ENCODE results near the gene FOXB2. TPM values are rescaled to one million over a fixed set of nuclear protein-coding genes. Genes with fewer than 3 reads are reported as not detected.
A peak's percentile ranks its signal among the peaks of the same experiment; 100 is the strongest.

FOXB2 gene
- total RNA-seq, 1 experiment from 2014 or later = not detected

DNA sequence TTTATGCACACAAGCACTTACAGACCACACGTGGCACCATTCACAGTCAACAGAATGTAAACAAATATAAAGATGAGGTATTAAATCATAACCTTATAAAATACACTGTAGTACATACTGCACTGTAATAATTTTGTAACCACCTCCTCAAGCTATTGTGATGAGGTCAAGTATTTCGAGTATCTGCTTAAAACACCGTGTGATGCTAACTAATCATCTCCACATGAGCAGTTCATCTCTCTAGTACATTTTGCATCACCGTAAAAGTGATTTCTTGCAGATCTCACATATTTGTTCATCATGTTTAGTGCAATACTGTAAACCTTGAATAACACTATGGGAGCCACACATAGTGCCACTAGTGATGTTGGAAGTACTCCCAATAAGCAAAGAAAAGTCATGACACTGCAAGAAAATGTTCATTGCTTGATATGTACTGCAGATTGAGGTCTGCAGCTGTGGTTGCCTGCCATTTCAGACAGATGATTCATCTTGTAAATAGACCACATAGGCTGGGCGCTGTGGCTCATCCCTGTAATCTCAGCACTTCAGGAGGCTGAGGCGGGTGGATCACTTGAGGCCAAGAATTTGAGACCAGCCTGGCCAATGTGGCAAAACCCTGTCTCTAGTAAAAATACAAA lies 44.3 kb downstream of the FOXB2 start:
- DNase-seq (ENCODE audit: low read depth) = peak; percentile 87

DNA sequence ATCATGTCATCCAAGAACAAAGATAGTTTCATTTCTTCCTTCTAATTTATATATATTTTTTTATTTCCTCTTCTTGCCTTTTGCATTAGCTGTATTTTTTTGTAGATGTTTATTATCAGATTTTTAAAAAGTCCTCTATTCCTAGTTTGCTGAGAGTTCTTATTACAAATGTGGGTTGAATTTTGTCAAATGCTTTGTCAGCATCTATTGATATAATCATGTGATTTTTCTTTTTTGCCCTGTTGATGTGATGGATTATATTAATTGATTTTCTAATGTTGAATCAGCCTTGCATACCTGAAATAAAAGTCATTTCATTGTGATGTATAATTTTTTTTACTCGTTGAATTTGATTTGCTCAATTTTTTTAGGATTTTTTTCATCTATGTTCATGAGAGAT lies 46.9 kb downstream of the FOXB2 start:
- DNase-seq (ENCODE audit: low read depth) = no peak

Other genes starting within 250 kb of the FOXB2 start
- 68.5 and 88.1 TPM in 2 replicates for gene PRUNE2, start 113.5 kb upstream of the FOXB2 start, total RNA-seq (2014; rRNA removed)
- gene VPS13A, start 157.9 kb downstream of the FOXB2 start, total RNA-seq (2014; rRNA removed) = 5.1 and 8.8 TPM in 2 replicates

All from LHCN-M2 (cell line).